ENCODE data around the gene MORF4L2. TPM values are rescaled to one million over a fixed set of nuclear protein-coding genes. Genes with fewer than 3 reads are reported as not detected.
A peak's percentile ranks its signal among the peaks of the same experiment; 100 is the strongest.

Gene MORF4L2
- total RNA-seq, 2 donors from 2014 or later = 287 to 313 TPM

DNA sequence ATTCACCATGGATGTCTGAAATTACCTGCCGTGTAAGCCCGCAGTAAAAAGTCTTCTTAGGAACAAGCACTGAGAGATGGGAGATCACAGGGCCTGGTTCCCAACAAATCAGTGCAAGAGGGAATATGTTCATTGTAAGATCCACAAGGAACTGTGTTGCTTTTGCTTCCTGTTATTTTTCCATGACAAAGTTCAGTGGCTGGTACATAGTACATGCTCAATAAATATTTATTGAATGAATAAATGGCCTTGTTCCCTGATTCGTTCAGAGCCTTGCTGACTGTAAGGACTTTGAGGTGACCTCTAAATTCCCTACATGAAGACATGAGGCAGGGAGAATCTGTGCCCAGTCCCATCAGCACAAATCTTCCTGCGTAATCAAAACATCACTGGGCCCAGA, 31.6 kb upstream of the MORF4L2 start:
- no peaks in the 10 kb centered on the region for H3K9me3 ChIP-seq
- no peak overlapping the region for H3K27ac ChIP-seq
- no peaks in the 10 kb centered on the region for H3K4me1 ChIP-seq (replicated peaks)
- intact Hi-C loops (cut with DNase I) = no loop called here
- H3K36me3 ChIP-seq = no peaks in the 10 kb centered on the region
- WGBS = 81% methylated on average over 4 of the region's 4 CpGs
- H3K27me3 ChIP-seq (replicated peaks; ENCODE audit: insufficient read depth) = no peaks in the 10 kb centered on the region
- no peak overlapping the region for H3K4me3 ChIP-seq
- no peak for DNase-seq (ENCODE audit: low spot score)
- TF ChIP-seq POLR2AphosphoS5 (IDR thresholded peaks at IDR 0.05) (no peak), POLR2A (IDR thresholded peaks at IDR 0.05) (no peak), CTCF (IDR thresholded peaks at IDR 0.05) (no peak)

DNA sequence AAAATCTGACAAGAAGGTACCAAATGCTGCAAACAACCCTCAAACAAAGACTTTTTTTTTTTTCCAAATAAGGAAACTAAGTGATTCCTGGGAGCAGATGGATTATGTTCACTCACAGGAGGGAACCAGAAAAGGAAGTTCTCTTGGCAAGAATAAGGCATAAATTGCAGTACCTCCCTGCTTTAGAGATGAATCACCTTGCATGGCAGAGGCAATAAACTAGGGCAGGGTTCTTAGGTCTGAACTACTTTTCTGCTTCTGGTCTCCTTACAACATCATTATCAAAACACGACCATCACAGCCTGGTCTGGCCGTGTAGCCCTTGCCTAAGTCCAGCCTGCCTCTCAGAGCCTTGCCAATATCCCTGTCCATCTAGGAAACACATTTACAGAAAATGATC, 30.5 kb upstream of the MORF4L2 start:
- WGBS = 40% methylated on average over 1 of the region's 2 CpGs
- Histone ChIP-seq H3K36me3 (no peaks in the 10 kb centered on the region), H3K9me3 (no peaks in the 10 kb centered on the region), H3K4me1 (replicated peaks) (no peaks in the 10 kb centered on the region), H3K4me3 (no peak overlapping the region), H3K27me3 (replicated peaks; ENCODE audit: insufficient read depth) (no peaks in the 10 kb centered on the region), H3K27ac (no peak overlapping the region)
- intact Hi-C loops (cut with DNase I) = no loop called here
- DNase-seq (ENCODE audit: low spot score) = no peak
- TF ChIP-seq CTCF (IDR thresholded peaks at IDR 0.05) (no peak), POLR2A (IDR thresholded peaks at IDR 0.05) (no peak), POLR2AphosphoS5 (IDR thresholded peaks at IDR 0.05) (peak; percentile 4)

DNA sequence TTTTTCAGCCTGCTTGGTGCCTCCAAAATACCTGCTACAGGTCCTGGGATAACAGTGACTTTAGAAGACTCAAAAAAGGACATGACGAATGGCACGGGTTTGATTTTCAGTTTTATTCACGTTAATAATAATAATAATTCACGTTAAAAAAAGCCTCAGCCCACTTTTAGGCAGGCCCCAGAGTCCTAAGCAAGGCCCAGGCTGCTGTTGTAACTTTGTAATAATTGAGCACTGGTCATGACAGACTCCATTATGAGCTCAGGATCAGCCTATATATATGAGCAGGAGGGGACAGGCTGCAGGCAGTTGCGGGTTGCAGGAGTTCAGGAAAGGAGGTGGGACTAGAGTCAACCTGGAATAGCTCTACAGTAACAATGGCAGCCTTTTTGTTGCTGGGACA, 24.1 kb upstream of the MORF4L2 start, which contains the start of gene TMEM31:
TMEM31 (plus strand) TSS at position 301 of the 400 bp plus-strand sequence. CDS start 1,350 bp downstream, outside the sequence.
- TF ChIP-seq CTCF (IDR thresholded peaks at IDR 0.05) (no peak), POLR2A (IDR thresholded peaks at IDR 0.05) (no peak), POLR2AphosphoS5 (IDR thresholded peaks at IDR 0.05) (no peak)
- Histone ChIP-seq H3K4me1 (replicated peaks) (no peaks in the 10 kb centered on the region), H3K9me3 (no peaks in the 10 kb centered on the region), H3K27me3 (replicated peaks; ENCODE audit: insufficient read depth) (no peaks in the 10 kb centered on the region), H3K4me3 (no peak within 1 kb of the TSS), H3K36me3 (no peaks in the 10 kb centered on the region), H3K27ac (no peak within 1 kb of the TSS)
- DNase-seq (ENCODE audit: low spot score) = no peak
- 92% methylated on average over 5 of the region's 5 CpGs for WGBS
- intact Hi-C loops (cut with DNase I) = no loop called here

- Histone ChIP-seq H3K4me3 (no peak overlapping the region), H3K27me3 (replicated peaks; ENCODE audit: insufficient read depth) (no peaks in the 10 kb centered on the region), H3K27ac (no peak overlapping the region), H3K4me1 (replicated peaks) (no peaks in the 10 kb centered on the region), H3K9me3 (no peaks in the 10 kb centered on the region), H3K36me3 (no peaks in the 10 kb centered on the region)
- TF ChIP-seq CTCF (IDR thresholded peaks at IDR 0.05) = no peak
- no peak for TF ChIP-seq POLR2A (IDR thresholded peaks at IDR 0.05)
- TF ChIP-seq POLR2AphosphoS5 (IDR thresholded peaks at IDR 0.05) = no peak
- intact Hi-C loops (cut with DNase I) = no loop called here
- no peak for DNase-seq (ENCODE audit: low spot score)
- 90% methylated on average over 3 of the region's 3 CpGs for WGBS
These were observed 18.4 kb upstream of the MORF4L2 start for GRCh38 chrX:103704863-103705262.

DNA sequence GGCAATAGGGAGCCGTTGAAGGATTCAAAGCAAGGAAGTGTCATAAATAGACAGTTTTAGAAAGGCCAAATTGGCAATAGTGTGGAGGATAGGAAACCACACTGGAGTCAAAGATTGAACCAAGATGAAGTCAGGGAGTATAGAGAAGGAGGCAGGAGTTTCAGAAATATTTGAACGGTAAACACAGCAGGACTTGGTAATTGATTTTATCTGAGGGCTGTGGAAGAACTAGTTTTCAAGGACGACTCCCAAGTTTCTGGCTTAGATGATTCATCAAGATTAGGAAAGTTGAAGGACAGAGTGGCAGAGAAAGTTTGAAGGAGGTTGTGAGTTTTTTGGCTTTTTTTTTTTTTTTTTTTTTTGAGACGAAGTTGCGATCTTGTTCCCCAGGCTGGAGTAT, 12.7 kb upstream of the MORF4L2 start:
- no peaks in the 10 kb centered on the region for H3K27me3 ChIP-seq (replicated peaks; ENCODE audit: insufficient read depth)
- H3K36me3 ChIP-seq = no peaks in the 10 kb centered on the region
- DNase-seq (ENCODE audit: low spot score) = no peak
- H3K4me3 ChIP-seq = no peak overlapping the region
- intact Hi-C loops (cut with DNase I) = loop anchor here (10.0 kb wide), 2 partner anchors 76 to 436 kb away; partner anchors contain the start of gene PLP1
- 46% methylated on average over 5 of the region's 5 CpGs for WGBS
- H3K4me1 ChIP-seq (replicated peaks) = no peaks in the 10 kb centered on the region
- no peaks in the 10 kb centered on the region for H3K9me3 ChIP-seq
- peak overlapping the region; percentile 47 to 63 for H3K27ac ChIP-seq
- TF ChIP-seq POLR2A (IDR thresholded peaks at IDR 0.05) = no peak
- TF ChIP-seq CTCF (IDR thresholded peaks at IDR 0.05) = no peak
- peak; percentile 43 for TF ChIP-seq POLR2AphosphoS5 (IDR thresholded peaks at IDR 0.05)
